Measurements from ENCODE around the gene RNF220.

RNF220 gene

DNA sequence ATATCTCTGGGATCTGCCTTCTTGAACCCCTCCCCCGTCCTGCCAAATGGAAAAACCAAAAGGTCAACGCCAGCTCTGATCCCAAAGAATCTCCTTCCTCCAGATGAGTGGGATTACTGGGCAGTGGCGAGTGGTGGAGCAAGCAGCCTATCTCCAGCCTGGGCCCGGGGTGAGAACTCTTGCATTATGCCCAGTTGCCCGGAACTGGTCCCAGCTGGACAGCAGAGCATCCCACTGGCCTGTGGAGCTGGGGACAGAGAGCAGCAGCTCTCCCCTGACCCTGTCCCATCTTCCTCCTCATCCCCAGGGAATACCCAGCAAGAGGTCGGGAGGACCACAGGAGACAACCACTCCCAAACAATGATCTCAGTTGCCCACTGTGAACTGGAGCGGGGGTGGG lies 138.7 kb downstream of the RNF220 start:
- H3K4me3 ChIP-seq (ENCODE audit: low read depth, low read length), result no peak overlapping the region
- no peak for DNase-seq (ENCODE audit: low read depth)
- TF ChIP-seq, protein P1, sequence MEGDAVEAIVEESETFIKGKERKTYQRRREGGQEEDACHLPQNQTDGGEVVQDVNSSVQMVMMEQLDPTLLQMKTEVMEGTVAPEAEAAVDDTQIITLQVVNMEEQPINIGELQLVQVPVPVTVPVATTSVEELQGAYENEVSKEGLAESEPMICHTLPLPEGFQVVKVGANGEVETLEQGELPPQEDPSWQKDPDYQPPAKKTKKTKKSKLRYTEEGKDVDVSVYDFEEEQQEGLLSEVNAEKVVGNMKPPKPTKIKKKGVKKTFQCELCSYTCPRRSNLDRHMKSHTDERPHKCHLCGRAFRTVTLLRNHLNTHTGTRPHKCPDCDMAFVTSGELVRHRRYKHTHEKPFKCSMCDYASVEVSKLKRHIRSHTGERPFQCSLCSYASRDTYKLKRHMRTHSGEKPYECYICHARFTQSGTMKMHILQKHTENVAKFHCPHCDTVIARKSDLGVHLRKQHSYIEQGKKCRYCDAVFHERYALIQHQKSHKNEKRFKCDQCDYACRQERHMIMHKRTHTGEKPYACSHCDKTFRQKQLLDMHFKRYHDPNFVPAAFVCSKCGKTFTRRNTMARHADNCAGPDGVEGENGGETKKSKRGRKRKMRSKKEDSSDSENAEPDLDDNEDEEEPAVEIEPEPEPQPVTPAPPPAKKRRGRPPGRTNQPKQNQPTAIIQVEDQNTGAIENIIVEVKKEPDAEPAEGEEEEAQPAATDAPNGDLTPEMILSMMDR (conservative IDR thresholded peaks at IDR 0.05; ENCODE audit: low read depth, low read length), result no peak

DNA sequence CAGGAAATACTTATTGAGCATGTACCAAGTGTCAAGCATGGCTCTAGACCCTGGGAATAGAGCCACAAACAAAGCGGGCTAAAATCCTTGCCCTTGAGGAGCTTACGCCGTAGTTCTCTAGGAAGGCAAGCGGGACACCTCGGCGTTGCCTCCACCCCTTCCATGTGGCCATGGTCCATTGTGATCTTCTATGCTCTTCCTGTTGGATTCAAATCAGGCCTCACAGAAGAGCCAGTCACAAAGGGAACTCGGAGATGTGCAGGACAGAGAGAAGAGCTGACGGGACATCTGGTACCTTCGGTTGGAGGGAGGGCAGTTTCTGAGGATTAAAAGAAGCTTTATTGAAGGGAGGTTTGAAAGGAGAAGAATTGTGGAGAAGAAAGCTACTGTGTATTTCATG lies 139.9 kb downstream of the RNF220 start:
- no peak overlapping the region for H3K4me3 ChIP-seq (ENCODE audit: low read depth, low read length)
- TF ChIP-seq, protein P1 (conservative IDR thresholded peaks at IDR 0.05; ENCODE audit: low read depth, low read length), result no peak
- DNase-seq (ENCODE audit: low read depth), result no peak

DNA sequence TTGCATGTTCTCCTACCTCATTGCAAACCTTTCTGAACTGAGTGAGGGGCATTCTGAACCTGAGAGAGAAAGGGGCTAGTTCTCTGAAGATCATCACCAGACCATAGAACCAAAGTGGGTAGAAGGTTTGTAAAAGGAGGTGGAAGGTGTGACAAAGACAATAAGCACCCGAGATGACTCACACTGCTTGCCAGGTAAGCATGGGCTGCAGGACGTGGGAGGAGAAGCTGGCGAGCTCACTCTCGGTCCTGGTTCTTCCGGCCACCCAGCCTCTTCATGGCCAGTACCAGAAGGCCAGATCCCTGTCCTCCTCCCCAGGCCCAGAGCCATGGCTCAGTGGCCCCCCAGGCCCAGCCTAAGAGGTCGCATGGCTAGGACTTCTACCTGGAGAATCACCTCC lies 140.9 kb downstream of the RNF220 start:
- TF ChIP-seq, protein P1 (conservative IDR thresholded peaks at IDR 0.05; ENCODE audit: low read depth, low read length), result no peak
- DNase-seq (ENCODE audit: low read depth), result no peak
- no peak overlapping the region for H3K4me3 ChIP-seq (ENCODE audit: low read depth, low read length)

DNA sequence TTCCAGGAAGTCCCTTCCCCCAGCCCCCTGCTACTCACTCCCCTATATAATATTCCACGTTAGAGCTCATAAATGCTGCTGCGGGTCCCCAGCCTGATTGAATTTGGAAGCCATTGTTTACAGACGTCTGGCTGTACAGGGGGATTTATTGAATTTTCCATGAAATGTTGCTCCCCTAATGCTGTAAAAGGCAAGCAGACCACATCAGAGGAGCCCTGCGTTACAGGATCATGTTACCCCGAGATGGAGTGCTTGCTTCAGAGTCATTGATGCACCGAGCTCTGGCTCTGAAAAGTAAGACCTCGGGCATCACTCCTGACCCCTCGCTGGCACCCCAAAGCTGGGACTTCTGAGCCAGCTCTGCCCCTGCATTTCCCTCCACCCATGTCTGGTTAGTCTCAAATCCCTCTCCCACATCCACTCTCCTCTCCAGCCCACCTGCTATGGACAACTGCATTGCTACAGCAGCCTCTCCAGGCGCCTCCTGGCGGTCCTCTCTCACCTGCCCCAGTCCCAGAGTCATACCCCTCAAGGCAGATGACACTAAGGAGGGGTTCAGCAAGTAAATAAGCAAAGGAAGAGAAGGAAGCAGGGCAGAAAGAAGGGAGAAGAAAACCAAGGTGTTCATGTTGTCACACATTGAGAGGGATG lies 141.5 kb downstream of the RNF220 start:
- TF ChIP-seq, protein P1 (conservative IDR thresholded peaks at IDR 0.05; ENCODE audit: low read depth, low read length), result peak; percentile 1
- no peak overlapping the region for H3K4me3 ChIP-seq (ENCODE audit: low read depth, low read length)
- DNase-seq (ENCODE audit: low read depth), result no peak

DNA sequence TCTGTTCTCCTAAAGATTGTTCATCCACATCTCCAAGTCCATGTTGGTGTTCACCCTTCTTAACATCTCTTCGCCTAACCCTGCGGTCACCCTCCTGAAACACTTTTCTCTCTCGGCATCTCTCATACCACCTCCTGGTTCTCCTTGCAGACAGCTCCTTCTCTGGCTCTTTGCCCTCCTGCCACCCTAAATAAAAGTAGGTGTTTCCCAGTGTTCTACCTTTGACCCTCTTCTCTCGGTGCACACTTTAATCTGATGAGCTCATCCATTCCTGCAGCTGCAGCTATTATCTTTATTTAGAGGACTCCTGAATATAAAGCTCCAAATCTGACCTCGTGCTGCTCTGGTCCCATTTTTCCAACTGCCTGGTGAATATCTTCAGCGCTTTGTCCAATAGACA lies 142.3 kb downstream of the RNF220 start:
- TF ChIP-seq, protein P1 (conservative IDR thresholded peaks at IDR 0.05; ENCODE audit: low read depth, low read length), result no peak
- DNase-seq (ENCODE audit: low read depth), result no peak
- no peak overlapping the region for H3K4me3 ChIP-seq (ENCODE audit: low read depth, low read length)

DNA sequence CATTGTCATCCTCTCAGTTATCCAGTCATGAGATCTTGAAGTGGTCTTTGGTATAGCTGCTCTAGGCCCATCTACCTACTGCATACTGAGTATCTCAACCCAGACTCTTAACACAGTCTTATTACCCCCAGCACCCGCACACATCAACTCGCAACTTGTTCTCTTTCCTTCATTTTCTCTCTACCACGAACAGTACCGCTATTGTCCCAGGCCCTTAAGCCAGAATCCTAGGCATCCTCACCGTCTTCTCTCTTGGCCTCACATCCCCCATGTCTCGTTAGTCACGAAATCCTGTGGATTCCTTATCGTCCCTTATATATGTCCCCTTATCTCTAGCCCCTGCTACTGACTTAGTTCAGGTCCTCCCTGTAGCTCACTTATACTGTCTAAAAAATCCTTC lies 142.8 kb downstream of the RNF220 start:
- no peak overlapping the region for H3K4me3 ChIP-seq (ENCODE audit: low read depth, low read length)
- TF ChIP-seq, protein P1 (conservative IDR thresholded peaks at IDR 0.05; ENCODE audit: low read depth, low read length), result no peak

DNA sequence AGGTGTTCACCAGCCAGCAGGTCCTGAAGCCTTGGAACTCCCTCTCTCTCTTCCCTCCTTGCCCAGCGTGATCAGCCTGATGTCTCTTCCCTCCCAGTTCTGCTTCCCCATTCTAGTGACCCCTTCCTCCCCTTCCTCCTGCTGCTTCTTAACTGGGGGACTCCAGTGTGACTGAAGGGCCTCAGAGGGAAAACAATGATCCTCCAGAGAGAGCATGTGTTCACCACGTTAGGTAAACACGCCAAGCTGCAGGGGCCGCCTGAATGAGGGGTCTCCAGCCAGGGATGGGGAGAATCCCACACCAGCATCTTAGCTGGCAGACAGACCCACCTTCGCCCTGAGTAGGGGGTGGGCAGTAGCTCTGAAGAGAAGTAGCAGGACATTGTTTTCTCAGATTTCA lies 144.5 kb downstream of the RNF220 start:
- TF ChIP-seq, protein P1 (conservative IDR thresholded peaks at IDR 0.05; ENCODE audit: low read depth, low read length), result no peak
- no peak overlapping the region for H3K4me3 ChIP-seq (ENCODE audit: low read depth, low read length)
- DNase-seq (ENCODE audit: low read depth), result no peak

More for the DNA sequence above, 142.8 kb downstream of the RNF220 start:
- no peak for DNase-seq (ENCODE audit: low read depth)

Data from choroid plexus epithelial cell (primary cell).